T-helper 2 cell (primary cell): Measurements from ENCODE around the gene CNMD.
"Not testable (repeated sequence)": the region's sequence is repeated elsewhere in the genome, so short reads cannot be mapped to it uniquely, and the experiment has no call there.

Source experiments
- DNase-seq, 5 experiments: peaks; one replicate each; pipeline versions ENCODE4 v3.0.0 to v3.0.0-alpha.2; 2012 to 2022

The CNMD gene

GRCh38 chr13:52743988-52744387 lies 4.4 kb upstream of the CNMD start:
- no peak for DNase-seq

GRCh38 chr13:52743569-52743968 lies 3.9 kb upstream of the CNMD start:
- DNase-seq, result no peak

- DNase-seq, result peak in 1 of 5 experiments; percentile 1
Observed at GRCh38 chr13:52738719-52739467, 727 bp downstream of the CNMD start.

GRCh38 chr13:52737965-52738364 lies 1.7 kb downstream of the CNMD start:
- no peak for DNase-seq

GRCh38 chr13:52737451-52737850 lies 2.2 kb downstream of the CNMD start:
- no peak for DNase-seq

- no peak for DNase-seq
Observed at GRCh38 chr13:52736891-52737290, 2.7 kb downstream of the CNMD start.

GRCh38 chr13:52734075-52734623 lies 5.5 kb downstream of the CNMD start:
- DNase-seq, result no peak

- DNase-seq, result no peak
Observed at GRCh38 chr13:52726258-52726657, 13.4 kb downstream of the CNMD start.

GRCh38 chr13:52725302-52725701 lies 14.3 kb downstream of the CNMD start:
- no peak for DNase-seq

- no peak for DNase-seq
Observed at GRCh38 chr13:52723181-52723580, 16.4 kb downstream of the CNMD start.

- not testable (repeated sequence) for DNase-seq
Observed at GRCh38 chr13:52721356-52721755, 18.3 kb downstream of the CNMD start.

- DNase-seq, result not testable (repeated sequence)
Observed at GRCh38 chr13:52720904-52721303, 18.7 kb downstream of the CNMD start.

GRCh38 chr13:52713894-52714293 lies 25.7 kb downstream of the CNMD start:
- DNase-seq, result no peak

- no peak for DNase-seq
Observed at GRCh38 chr13:52712385-52712784, 27.2 kb downstream of the CNMD start.

GRCh38 chr13:52711286-52711685 lies 28.3 kb downstream of the CNMD start:
- DNase-seq, result no peak

- not testable (repeated sequence) for DNase-seq
Observed at GRCh38 chr13:52708266-52708665, 31.4 kb downstream of the CNMD start.

GRCh38 chr13:52707375-52707774 lies 32.2 kb downstream of the CNMD start:
- DNase-seq, result no peak

GRCh38 chr13:52706081-52706480 lies 33.5 kb downstream of the CNMD start:
- no peak for DNase-seq

GRCh38 chr13:52703482-52703881 lies 36.1 kb downstream of the CNMD start:
- DNase-seq, result no peak

- DNase-seq, result no peak
Observed at GRCh38 chr13:52701728-52702465, 37.7 kb downstream of the CNMD start.

GRCh38 chr13:52696566-52696965 lies 43.1 kb downstream of the CNMD start:
- no peak for DNase-seq

- DNase-seq, result peak in 1 of 5 experiments; percentile 80
Observed at GRCh38 chr13:52695856-52696255, 43.8 kb downstream of the CNMD start.

- no peak for DNase-seq
Observed at GRCh38 chr13:52686376-52686775, 53.2 kb downstream of the CNMD start.

- not testable (repeated sequence) for DNase-seq
Observed at GRCh38 chr13:52685806-52686205, 53.8 kb downstream of the CNMD start.
